GM13976 (cell line): ENCODE measurements around the gene TBC1D2.

Experiments
- DNase-seq: peaks from one replicate; pipeline ENCODE4 v3.0.0; 2012; ENCODE audit warnings: low spot score
- in situ Hi-C: fragments of 300-500 bp; cut with MboI; formaldehyde crosslinking; loops from one replicate; pipeline ENCODE4 v1.12.0; 2022; ENCODE audit warnings: low sequenced_read_pairs, mixed read lengths, inconsistent platforms; ENCODE audit not compliant: unreplicated experiment
- TF ChIP-seq, protein P1 (sequence below): IDR thresholded peaks from 2 replicates; pipeline ENCODE4 v1.5.1; 2012; ENCODE audit warnings: borderline replicate concordance, mild to moderate bottlenecking; ENCODE audit not compliant: insufficient read depth; ENCODE audit errors: extremely low read depth, missing control alignments, control extremely low read depth

The TBC1D2 gene

DNA sequence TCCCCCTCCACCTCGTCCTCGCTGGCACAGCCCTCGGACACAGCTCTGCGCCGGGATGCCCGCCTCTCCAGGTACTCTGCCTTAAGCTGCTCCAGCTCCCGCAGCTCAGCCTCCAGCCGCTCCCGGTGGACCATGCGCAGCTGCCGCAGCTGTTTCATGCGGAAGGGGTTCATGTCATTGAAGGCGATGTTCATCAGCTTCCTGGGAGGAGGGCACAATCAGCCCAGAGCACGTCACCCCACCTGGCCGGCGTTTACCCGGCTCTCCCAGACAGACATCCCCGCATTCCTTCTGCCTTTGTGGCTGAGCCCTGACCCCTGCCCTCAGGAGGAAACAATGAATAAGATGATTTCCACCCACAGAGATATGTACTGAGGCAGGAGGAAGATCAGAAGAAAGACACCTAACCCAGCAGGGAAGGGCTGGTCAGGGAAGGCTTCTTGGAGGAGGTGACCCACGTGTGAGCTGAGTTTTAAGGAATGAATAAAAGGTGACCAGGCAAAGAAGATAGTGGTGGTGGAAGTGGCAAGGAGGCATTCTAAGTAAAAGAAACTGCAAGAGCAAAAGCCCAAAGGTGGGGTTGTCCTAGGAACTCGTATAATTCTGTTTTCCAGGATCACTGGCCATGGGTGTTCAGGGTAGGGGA, 55.9 kb downstream of the TBC1D2 start:
- no peak for DNase-seq
- TF ChIP-seq, protein P1, sequence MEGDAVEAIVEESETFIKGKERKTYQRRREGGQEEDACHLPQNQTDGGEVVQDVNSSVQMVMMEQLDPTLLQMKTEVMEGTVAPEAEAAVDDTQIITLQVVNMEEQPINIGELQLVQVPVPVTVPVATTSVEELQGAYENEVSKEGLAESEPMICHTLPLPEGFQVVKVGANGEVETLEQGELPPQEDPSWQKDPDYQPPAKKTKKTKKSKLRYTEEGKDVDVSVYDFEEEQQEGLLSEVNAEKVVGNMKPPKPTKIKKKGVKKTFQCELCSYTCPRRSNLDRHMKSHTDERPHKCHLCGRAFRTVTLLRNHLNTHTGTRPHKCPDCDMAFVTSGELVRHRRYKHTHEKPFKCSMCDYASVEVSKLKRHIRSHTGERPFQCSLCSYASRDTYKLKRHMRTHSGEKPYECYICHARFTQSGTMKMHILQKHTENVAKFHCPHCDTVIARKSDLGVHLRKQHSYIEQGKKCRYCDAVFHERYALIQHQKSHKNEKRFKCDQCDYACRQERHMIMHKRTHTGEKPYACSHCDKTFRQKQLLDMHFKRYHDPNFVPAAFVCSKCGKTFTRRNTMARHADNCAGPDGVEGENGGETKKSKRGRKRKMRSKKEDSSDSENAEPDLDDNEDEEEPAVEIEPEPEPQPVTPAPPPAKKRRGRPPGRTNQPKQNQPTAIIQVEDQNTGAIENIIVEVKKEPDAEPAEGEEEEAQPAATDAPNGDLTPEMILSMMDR, result no peak
- in situ Hi-C loops, result no loop called here

DNA sequence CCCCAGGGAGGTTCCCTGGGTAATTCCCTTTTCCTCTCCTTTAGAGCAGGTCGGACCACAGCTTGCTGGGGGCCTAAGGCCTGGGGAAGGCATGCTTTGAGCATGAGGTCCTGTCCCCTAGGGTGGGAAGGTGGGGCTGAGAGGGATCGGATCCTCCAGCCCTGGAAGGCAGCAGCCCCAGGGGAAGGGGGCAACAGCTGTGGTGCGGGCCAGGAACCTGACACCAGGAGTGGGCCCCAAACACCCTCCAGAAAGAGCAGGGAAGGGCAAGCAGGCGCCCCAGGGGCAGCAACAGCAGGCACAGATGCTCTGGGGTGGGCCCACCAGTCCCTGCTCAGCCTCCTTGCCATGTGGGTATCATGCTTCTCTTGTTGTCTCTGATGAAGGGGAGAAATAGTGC, 59.8 kb downstream of the TBC1D2 start:
- no peak for DNase-seq
- in situ Hi-C loops, result no loop called here
- TF ChIP-seq, protein P1, result no peak

DNA sequence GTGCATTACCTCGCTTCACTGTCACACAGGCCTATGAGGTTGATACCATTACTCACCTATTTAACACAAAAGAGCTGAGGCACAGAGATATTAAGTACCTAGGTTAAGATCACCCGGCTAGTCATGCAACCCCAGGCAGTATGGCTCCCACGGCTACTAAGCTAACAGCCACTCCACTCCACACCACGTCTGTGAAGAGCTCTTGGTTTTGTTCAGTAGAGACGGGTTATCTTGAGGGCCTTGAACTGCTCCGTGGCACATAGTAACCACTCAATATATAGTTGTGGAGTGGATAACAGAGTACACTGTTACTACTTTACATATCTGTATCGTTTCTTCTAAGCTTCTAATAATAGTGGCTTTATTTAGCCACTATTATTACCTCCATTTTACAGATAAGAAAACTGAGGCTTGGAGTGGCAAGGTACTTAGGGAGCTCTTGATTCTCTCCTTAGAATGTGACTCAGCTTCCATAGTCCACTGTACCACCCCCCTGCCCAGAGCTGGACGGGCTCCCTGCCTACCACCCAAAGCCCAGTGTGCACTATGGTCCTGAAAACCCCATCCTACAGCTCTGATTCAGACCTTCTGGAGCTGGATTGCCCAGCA, 62.0 kb downstream of the TBC1D2 start:
- in situ Hi-C loops, result no loop called here
- TF ChIP-seq, protein P1, result no peak
- no peak for DNase-seq

DNA sequence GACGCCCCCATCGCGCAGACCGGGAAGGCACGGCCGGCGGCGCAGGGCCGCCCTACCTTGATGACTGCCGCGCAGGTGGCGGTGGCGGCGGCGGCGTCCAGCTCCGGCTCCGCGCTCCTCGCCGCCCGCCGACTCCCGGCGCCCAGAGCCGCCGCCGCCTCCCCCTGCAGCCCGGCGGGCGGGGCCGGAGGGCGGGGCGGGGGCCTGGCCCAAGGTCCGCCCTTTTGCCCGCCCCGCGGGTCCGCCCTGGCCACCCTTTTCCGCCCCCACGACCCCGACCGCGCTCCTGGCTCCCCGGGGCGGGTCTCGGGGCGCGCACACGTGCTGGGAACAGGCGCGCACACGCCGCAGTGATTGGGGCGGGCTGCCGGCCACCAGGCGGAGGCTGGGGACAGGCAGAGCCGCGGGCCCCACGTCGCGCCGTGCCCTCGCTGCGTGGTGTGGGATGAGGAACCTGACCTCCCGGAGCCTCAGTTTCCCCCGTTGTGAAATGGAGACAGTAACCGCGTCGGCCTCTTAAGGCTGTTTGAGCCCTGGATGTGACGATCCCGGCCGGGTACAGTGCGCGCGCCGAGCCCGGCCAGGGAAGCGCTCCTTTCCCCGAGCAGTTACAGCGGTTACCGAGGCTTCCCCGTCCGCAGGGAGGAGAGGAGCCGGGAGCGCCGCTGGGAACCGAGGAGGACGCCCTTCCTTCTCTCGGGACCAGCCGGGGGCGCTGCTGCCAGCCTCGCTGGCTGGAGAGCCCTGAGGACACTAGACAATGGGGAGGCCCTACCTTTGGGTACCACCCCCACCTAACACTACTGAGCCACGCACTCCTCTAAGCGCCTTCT, 62.7 kb downstream of the TBC1D2 start, which contains the start of gene CORO2A:
Gene CORO2A, minus strand, starts transcription at position 135 of the 833 bp plus-strand sequence. CDS start 34,977 bp downstream, outside the sequence.
- DNase-seq, result peak; percentile 92
- TF ChIP-seq, protein P1, result peak; percentile 15
- in situ Hi-C loops, result no loop called here

DNA sequence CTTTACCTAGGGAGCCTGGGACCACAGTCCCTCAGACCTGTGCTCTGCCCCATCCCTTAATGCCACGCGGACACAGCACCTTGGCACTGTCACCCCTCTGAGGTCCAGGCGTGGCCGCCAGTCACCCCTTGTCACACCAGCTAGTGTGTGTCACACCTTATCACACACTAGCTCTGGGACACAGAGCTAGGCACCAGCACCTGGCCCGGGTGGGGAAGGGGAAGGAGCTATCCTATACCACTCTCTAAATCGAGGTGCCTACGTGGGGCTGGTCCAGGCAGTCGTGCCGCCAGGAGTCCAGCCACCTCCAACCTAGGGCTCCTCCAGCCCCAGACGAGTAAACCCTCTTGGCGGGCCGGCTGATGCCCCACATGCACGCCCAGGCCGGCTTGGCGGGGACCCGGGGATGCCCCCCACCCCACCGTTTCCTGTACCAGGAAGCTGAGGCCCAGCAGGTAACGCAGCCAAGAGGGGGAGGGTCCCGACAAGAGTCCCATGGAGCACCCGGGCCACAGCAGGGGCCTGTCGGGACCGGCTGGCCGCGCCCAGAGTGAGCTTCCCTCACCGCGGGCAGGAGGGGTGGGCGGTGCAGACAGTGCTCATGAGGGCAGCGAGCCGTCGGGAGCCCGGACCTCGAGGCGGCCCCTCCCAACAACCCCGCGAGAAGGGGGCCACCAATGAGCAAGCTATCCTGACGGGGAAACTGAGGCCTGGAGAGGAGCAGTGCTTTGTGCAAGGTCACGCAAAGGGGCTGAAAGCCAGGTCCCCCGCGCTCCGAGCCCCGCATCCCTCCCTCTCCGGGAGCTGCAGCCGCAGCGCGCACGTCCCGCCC, 63.6 kb downstream of the TBC1D2 start:
- in situ Hi-C loops, result no loop called here
- TF ChIP-seq, protein P1, result no peak
- DNase-seq, result peak; percentile 55

DNA sequence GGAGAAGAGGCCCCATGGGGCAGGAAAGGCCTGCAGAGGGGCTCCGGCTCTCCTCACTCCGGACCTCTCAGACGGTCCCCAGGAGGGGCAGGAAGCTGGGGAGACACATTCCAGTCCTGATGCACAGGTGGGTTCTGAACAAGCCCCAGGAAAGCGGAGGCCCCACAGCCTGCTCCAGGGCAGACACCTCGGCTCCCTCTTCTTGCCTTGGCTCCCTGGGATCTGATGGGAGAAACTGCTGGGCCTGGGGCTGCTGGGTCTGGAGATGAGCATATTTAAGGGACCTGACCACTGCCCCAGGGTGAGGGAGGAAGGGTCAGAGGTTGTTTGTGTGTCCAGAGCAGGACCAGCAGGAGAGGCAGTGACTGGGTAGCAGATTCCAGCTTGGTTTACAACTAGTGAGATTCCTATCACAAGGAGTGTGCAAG, 64.3 kb downstream of the TBC1D2 start:
- DNase-seq, result no peak
- TF ChIP-seq, protein P1, result no peak
- in situ Hi-C loops, result no loop called here
